Measurements from ENCODE around the gene MOB3B.

Gene MOB3B

GRCh38 chr9:27436234-27436633 is 93.4 kb downstream of the MOB3B start (continued):
- TF ChIP-seq, protein P1, sequence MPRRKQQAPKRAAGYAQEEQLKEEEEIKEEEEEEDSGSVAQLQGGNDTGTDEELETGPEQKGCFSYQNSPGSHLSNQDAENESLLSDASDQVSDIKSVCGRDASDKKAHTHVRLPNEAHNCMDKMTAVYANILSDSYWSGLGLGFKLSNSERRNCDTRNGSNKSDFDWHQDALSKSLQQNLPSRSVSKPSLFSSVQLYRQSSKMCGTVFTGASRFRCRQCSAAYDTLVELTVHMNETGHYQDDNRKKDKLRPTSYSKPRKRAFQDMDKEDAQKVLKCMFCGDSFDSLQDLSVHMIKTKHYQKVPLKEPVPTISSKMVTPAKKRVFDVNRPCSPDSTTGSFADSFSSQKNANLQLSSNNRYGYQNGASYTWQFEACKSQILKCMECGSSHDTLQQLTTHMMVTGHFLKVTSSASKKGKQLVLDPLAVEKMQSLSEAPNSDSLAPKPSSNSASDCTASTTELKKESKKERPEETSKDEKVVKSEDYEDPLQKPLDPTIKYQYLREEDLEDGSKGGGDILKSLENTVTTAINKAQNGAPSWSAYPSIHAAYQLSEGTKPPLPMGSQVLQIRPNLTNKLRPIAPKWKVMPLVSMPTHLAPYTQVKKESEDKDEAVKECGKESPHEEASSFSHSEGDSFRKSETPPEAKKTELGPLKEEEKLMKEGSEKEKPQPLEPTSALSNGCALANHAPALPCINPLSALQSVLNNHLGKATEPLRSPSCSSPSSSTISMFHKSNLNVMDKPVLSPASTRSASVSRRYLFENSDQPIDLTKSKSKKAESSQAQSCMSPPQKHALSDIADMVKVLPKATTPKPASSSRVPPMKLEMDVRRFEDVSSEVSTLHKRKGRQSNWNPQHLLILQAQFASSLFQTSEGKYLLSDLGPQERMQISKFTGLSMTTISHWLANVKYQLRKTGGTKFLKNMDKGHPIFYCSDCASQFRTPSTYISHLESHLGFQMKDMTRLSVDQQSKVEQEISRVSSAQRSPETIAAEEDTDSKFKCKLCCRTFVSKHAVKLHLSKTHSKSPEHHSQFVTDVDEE (CRISPR knock-in tag; IDR thresholded peaks at IDR 0.05) = no peak
- no peak for TF ChIP-seq ARNTL (CRISPR knock-in tag; IDR thresholded peaks at IDR 0.05; ENCODE audit: borderline replicate concordance, low read depth)

DNA sequence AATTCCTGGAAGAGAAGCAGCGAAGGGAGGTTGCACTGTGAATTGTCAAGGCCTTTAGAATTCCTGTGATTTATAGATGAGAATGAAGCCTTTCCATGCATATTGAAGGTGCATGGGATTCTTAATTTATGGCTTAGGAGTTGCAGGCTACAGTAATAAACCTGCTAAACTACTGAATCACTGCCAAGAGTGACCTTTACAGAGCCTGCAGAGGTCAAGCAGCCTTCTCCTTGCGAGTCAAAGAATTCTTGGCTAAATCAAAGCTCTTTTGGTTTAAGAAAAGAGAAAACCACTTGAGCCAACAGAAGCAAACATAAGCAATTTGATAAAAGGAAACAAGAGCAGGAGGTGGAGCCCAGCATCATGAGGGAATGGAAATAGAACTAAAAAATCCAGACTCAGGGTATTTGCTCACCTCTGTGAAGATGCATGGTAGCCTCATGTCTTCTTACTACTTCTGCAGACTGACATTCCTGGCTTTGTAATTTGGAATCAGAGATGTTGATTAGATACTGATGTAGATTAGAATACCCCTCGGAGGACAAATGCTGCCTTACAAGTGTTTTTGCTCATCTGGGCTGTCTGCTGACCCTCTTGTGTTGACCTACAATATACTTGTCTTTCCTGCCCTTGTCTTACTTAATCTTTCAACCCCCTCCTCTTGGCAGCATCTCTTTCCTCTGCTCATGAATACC is 95.8 kb downstream of the MOB3B start:
- ATAC-seq = peak; percentile 61
- TF ChIP-seq TOX (CRISPR knock-in tag; IDR thresholded peaks at IDR 0.05; ENCODE audit: borderline replicate concordance) (no peak), ISL1 (CRISPR knock-in tag; IDR thresholded peaks at IDR 0.05) (peak; percentile 46; the same call in 1 of the 2 replicates), ARNTL (CRISPR knock-in tag; IDR thresholded peaks at IDR 0.05; ENCODE audit: borderline replicate concordance, low read depth) (no peak)

- no peak for TF ChIP-seq ZNF70 (CRISPR knock-in tag; IDR thresholded peaks at IDR 0.05)
- no peak for TF ChIP-seq CSDC2 (CRISPR knock-in tag; IDR thresholded peaks at IDR 0.05)
- no peak for TF ChIP-seq PPARA (CRISPR knock-in tag; IDR thresholded peaks at IDR 0.05; ENCODE audit: borderline replicate concordance)
- TF ChIP-seq, protein P2, sequence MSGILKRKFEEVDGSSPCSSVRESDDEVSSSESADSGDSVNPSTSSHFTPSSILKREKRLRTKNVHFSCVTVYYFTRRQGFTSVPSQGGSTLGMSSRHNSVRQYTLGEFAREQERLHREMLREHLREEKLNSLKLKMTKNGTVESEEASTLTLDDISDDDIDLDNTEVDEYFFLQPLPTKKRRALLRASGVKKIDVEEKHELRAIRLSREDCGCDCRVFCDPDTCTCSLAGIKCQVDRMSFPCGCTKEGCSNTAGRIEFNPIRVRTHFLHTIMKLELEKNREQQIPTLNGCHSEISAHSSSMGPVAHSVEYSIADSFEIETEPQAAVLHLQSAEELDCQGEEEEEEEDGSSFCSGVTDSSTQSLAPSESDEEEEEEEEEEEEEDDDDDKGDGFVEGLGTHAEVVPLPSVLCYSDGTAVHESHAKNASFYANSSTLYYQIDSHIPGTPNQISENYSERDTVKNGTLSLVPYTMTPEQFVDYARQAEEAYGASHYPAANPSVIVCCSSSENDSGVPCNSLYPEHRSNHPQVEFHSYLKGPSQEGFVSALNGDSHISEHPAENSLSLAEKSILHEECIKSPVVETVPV (CRISPR knock-in tag; IDR thresholded peaks at IDR 0.05) = no peak
- TF ChIP-seq OSR1 (CRISPR knock-in tag; IDR thresholded peaks at IDR 0.05) = no peak
- TF ChIP-seq PATZ1 (CRISPR knock-in tag; IDR thresholded peaks at IDR 0.05; ENCODE audit: borderline replicate concordance) = no peak
- TF ChIP-seq TOX (CRISPR knock-in tag; IDR thresholded peaks at IDR 0.05; ENCODE audit: borderline replicate concordance) = no peak
- TF ChIP-seq, protein P1 (CRISPR knock-in tag; IDR thresholded peaks at IDR 0.05) = no peak
- TF ChIP-seq GLIS3 (CRISPR knock-in tag; IDR thresholded peaks at IDR 0.05) = no peak
- TF ChIP-seq, protein P3, sequence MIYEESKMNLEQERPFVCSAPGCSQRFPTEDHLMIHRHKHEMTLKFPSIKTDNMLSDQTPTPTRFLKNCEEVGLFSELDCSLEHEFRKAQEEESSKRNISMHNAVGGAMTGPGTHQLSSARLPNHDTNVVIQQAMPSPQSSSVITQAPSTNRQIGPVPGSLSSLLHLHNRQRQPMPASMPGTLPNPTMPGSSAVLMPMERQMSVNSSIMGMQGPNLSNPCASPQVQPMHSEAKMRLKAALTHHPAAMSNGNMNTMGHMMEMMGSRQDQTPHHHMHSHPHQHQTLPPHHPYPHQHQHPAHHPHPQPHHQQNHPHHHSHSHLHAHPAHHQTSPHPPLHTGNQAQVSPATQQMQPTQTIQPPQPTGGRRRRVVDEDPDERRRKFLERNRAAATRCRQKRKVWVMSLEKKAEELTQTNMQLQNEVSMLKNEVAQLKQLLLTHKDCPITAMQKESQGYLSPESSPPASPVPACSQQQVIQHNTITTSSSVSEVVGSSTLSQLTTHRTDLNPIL (CRISPR knock-in tag; IDR thresholded peaks at IDR 0.05; ENCODE audit: low read depth) = no peak
- no peak for TF ChIP-seq BACH2 (CRISPR knock-in tag; IDR thresholded peaks at IDR 0.05; ENCODE audit: borderline replicate concordance)
- no peak for ATAC-seq
These were observed 97.3 kb downstream of the MOB3B start for GRCh38 chr9:27432308-27432707.

GRCh38 chr9:27431543-27432147 is 98.0 kb downstream of the MOB3B start:
- ATAC-seq = no peak
- TF ChIP-seq PATZ1 (CRISPR knock-in tag; IDR thresholded peaks at IDR 0.05; ENCODE audit: borderline replicate concordance) (no peak), POU6F1 (CRISPR knock-in tag; IDR thresholded peaks at IDR 0.05; ENCODE audit: borderline replicate concordance, low read depth) (no peak), PPARA (CRISPR knock-in tag; IDR thresholded peaks at IDR 0.05; ENCODE audit: borderline replicate concordance) (no peak), ZC3H10 (CRISPR knock-in tag; IDR thresholded peaks at IDR 0.05) (no peak)

All from SK-N-SH treated with all-trans-retinoic acid at 6 μM for 48 hours (cell line).